Sigmoid colon (tissue), 7 donors: Measurements from ENCODE around the gene BCORL1. TPM values are rescaled to one million over a fixed set of nuclear protein-coding genes. Genes with fewer than 3 reads are reported as not detected.

ENCODE experiments used
- DNase-seq: peaks from one replicate; pipeline ENCODE4 v3.0.0-alpha.2; 2019
- H3K27ac ChIP-seq, 4 donors: fragments of 200-600 bp; sonication (generic); one replicate each; pipeline ENCODE4 v1.5.1; 2016 to 2019; ENCODE audit warnings: mild to moderate bottlenecking in 1 of 4
- H3K27me3 ChIP-seq, 3 donors: fragments of 200-600 bp; sonication (generic); one replicate each; pipeline ENCODE4 v1.5.1; 2019; ENCODE audit warnings: mild to moderate bottlenecking in 1 of 3
- H3K36me3 ChIP-seq, 4 donors: fragments of 200-600 bp; sonication (generic); one replicate each; pipeline ENCODE4 v1.5.1; 2016 to 2019
- H3K4me1 ChIP-seq, 4 donors: fragments of 200-600 bp; sonication (generic); one replicate each; pipeline ENCODE4 v1.5.1; 2017 to 2019
- H3K4me3 ChIP-seq, 4 donors: fragments of 200-600 bp; sonication (generic); one replicate each; pipeline ENCODE4 v1.5.1; 2017 to 2019; ENCODE audit warnings: mild to moderate bottlenecking in 2 of 4, moderate library complexity in 1 of 4
- H3K9me3 ChIP-seq, 4 donors: fragments of 200-600 bp in 3 of 4; sonication (generic) in 3 of 4; one replicate each; pipeline versions ENCODE4 v1.5.1 to v1.6.1; 2013 to 2019
- CTCF ChIP-seq, 4 experiments: fragments of 450-650 bp in 3 of 4; fragments of 200-600 bp in 1 of 4; IDR thresholded peaks; one replicate each; pipeline ENCODE4 v1.5.1; 2016 to 2019; ENCODE audit warnings: antibody characterized with exemption in 4 of 4, mild to moderate bottlenecking in 3 of 4, moderate library complexity in 2 of 4
- EP300 ChIP-seq, 4 donors: sonication (generic); formaldehyde crosslinking; IDR thresholded peaks; one replicate each; pipeline ENCODE4 v1.6.1; 2017; ENCODE audit warnings: antibody characterized with exemption in 4 of 4
- POLR2A ChIP-seq, 2 donors: fragments of 450-650 bp; IDR thresholded peaks; one replicate each; pipeline ENCODE4 v1.6.1; 2016; ENCODE audit warnings: antibody characterized with exemption in 2 of 2, mild to moderate bottlenecking in 2 of 2, moderate library complexity in 2 of 2
- POLR2AphosphoS5 ChIP-seq, 4 donors: sonication (generic); formaldehyde crosslinking; IDR thresholded peaks; one replicate each; pipeline ENCODE4 v1.6.1; 2017; ENCODE audit warnings: antibody characterized with exemption in 4 of 4
- WGBS, 2 donors: extraction: QIAGEN DNeasy Blood & Tissue Kit; methylation state at CpG; one replicate each; pipeline ENCODE4 v1.1.7; 2013; 5-methylcytosine and 5-hydroxymethylcytosine counted together
- intact Hi-C: fragments of 100-400 bp; cut with DNase I; formaldehyde crosslinking; loops from one replicate; pipeline ENCODE4 v1.15.1; 2023
- polyA plus RNA-seq, 3 donors: library from polyadenylated mRNA; stranded (reverse); fragments of 200-250 nt; gene quantifications; one replicate each; pipeline ENCODE4 v1.2.3, GENCODE V29; 2013
- total RNA-seq, 4 donors: library from RNA; depleted of rRNA; stranded (reverse); fragments of >200 nt; gene quantifications; one replicate each; pipeline ENCODE4 v1.1.0, GENCODE V29; 2016
- donor health status: healthy with polysubstance abuse.
- donor health status: Bipolar disorder and iron deficiency.
- donor health status: healthy.

BCORL1 gene
- total and polyA plus RNA-seq, 7 donors: 1.2 to 5.8 (median 3.2) TPM

DNA sequence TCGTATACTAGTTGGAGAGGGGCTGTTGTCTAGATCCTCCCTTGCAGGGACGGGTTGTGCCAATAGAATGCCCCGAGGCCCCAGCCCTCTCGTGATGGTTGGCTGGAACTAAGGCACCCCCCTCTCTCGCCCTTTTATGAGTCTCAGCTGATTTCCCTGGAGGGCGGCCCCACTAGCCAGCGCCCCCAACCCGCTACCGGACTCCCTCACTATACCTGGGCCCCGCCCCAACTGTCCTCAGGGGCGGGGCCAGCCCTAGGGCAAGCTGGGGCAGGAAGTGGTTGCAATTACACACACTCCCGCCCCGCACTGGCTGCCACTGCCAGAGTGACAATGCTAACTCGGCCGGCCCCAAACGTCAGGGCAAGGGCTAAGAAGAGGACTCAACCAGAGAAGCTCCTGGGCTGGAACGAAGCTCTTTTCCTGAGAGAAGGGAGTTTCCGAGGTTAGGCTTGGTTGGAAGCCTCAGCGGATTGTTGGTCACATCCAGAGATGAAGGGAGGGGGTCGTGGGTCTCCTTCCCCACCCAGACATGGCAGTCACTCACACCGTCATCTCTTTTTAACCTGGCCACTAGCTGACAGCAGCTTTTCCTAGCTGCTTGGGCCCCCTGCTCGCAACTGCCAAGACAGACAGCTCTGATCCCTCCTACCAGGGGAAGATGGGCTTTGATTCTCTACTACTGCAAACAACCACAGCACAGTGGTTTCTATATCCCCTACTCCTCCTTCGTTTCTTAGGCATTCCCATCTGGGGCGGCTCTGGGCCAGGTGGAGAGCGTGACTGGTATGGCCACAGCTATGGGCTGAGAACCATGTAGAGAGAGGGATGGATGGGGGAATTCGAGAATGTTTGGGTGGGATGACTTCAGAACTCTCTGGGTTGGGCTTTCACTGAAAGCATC, 21.0 kb upstream of the BCORL1 start:
- Histone ChIP-seq H3K4me3 (no peak overlapping the region), H3K27ac (no peak overlapping the region), H3K9me3 (no peaks in the 10 kb centered on the region), H3K4me1 (peaks cover 0 to 6% (median 3%) of the 10 kb centered on the region in 4 donors), H3K36me3 (no peaks in the 10 kb centered on the region), H3K27me3 (no peaks in the 10 kb centered on the region)
- no peak for TF ChIP-seq POLR2A (IDR thresholded peaks at IDR 0.05)
- no peak for TF ChIP-seq EP300 (IDR thresholded peaks at IDR 0.05)
- no peak for TF ChIP-seq POLR2AphosphoS5 (IDR thresholded peaks at IDR 0.05)
- intact Hi-C loops: no loop called here
- peak; percentile 64 for DNase-seq
- 8 to 16% methylated on average over 26 of the region's 26 CpGs for WGBS, 2 donors

- TF ChIP-seq POLR2A (IDR thresholded peaks at IDR 0.05) (no peak), POLR2AphosphoS5 (IDR thresholded peaks at IDR 0.05) (no peak), EP300 (IDR thresholded peaks at IDR 0.05) (no peak), CTCF (IDR thresholded peaks at IDR 0.05) (no peak)
- H3K9me3 ChIP-seq: no peaks in the 10 kb centered on the region
- H3K27ac ChIP-seq: no peak overlapping the region
- DNase-seq: no peak
- H3K27me3 ChIP-seq: no peaks in the 10 kb centered on the region
- H3K4me1 ChIP-seq: peaks cover 0 to 6% (median 0%) of the 10 kb centered on the region in 4 donors
- H3K4me3 ChIP-seq: no peak overlapping the region
- H3K36me3 ChIP-seq: no peaks in the 10 kb centered on the region
- intact Hi-C loops: no loop called here
- WGBS, 2 donors: 94 to 96% methylated on average over 8 of the region's 8 CpGs
Measured at GRCh38 chrX:129963729-129964128, 18.7 kb upstream of the BCORL1 start.

DNA sequence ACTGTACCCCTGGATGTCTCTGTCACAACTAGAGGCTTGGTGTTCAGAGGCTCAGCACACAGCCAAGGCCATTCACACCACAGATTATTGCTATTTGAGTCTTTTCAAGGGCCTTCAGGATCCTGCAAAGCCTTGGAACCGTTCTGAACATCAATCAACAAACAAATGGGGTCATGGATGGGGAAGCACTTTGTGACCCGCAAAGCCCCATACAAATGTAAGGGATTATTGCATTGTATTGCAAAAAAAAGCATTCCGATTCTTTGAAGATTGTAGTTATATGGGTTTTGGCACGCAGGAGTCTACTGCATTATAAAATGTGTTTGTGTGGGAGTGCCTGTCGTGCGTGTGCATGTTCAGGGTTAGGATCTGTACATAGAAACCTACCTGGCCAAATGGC, 17.3 kb upstream of the BCORL1 start:
- Histone ChIP-seq H3K27ac (no peak overlapping the region), H3K9me3 (no peaks in the 10 kb centered on the region), H3K4me1 (no peaks in the 10 kb centered on the region), H3K4me3 (no peak overlapping the region), H3K27me3 (no peaks in the 10 kb centered on the region), H3K36me3 (no peaks in the 10 kb centered on the region)
- TF ChIP-seq POLR2AphosphoS5 (IDR thresholded peaks at IDR 0.05) (no peak), EP300 (IDR thresholded peaks at IDR 0.05) (no peak), POLR2A (IDR thresholded peaks at IDR 0.05) (no peak), CTCF (IDR thresholded peaks at IDR 0.05) (no peak)
- intact Hi-C loops: no loop called here
- no peak for DNase-seq
- 51 to 84% methylated on average over 6 of the region's 6 CpGs for WGBS, 2 donors

- no peak for DNase-seq
- H3K4me3 ChIP-seq: no peak overlapping the region
- no peaks in the 10 kb centered on the region for H3K4me1 ChIP-seq
- 92 to 96% methylated on average over 3 of the region's 3 CpGs for WGBS, 2 donors
- H3K36me3 ChIP-seq: no peaks in the 10 kb centered on the region
- H3K27ac ChIP-seq: no peak overlapping the region
- TF ChIP-seq CTCF (IDR thresholded peaks at IDR 0.05): no peak
- no peak for TF ChIP-seq EP300 (IDR thresholded peaks at IDR 0.05)
- no peak for TF ChIP-seq POLR2A (IDR thresholded peaks at IDR 0.05)
- no peak for TF ChIP-seq POLR2AphosphoS5 (IDR thresholded peaks at IDR 0.05)
- no peaks in the 10 kb centered on the region for H3K9me3 ChIP-seq
- no peaks in the 10 kb centered on the region for H3K27me3 ChIP-seq
- intact Hi-C loops: no loop called here
Measured at GRCh38 chrX:129968968-129969367, 13.5 kb upstream of the BCORL1 start.

DNA sequence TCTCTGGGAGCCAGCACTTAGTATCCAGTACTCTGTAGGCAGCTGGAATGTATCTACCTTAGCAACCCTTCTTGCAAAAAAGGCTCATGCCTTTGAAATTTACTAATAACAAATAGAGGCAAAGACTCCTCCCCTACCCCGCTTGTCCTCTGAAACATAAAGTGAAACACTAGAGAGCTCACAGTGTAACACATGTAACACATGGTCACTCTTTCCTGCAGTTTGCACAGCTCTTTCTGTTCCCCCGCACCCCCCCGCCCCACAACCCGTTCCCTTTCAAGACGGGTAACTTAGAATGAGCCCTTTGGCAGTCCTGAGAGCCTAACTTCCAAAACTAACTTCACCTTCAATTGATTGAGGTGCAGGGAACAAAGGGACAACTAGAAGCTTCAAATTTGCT, 6.0 kb upstream of the BCORL1 start:
- no peak for DNase-seq
- intact Hi-C loops: no loop called here
- H3K27me3 ChIP-seq: no peaks in the 10 kb centered on the region
- WGBS, 2 donors: 68 to 87% methylated on average over 5 of the region's 5 CpGs
- H3K27ac ChIP-seq: no peak overlapping the region
- H3K9me3 ChIP-seq: no peaks in the 10 kb centered on the region
- no peaks in the 10 kb centered on the region for H3K4me1 ChIP-seq
- H3K36me3 ChIP-seq: no peaks in the 10 kb centered on the region
- no peak for TF ChIP-seq POLR2AphosphoS5 (IDR thresholded peaks at IDR 0.05)
- no peak for TF ChIP-seq EP300 (IDR thresholded peaks at IDR 0.05)
- no peak for TF ChIP-seq CTCF (IDR thresholded peaks at IDR 0.05)
- TF ChIP-seq POLR2A (IDR thresholded peaks at IDR 0.05): no peak
- no peak overlapping the region for H3K4me3 ChIP-seq
